GM23248 (cell line): ENCODE results near the gene CTDNEP1. TPM values are rescaled to one million over a fixed set of nuclear protein-coding genes. Genes with fewer than 3 reads are reported as not detected.
A peak's percentile ranks its signal among the peaks of the same experiment; 100 is the strongest.

Experiments
- DNase-seq: peaks from one replicate; pipeline ENCODE4 v3.0.0-alpha.2; 2015
- H2AFZ ChIP-seq: fragments of 200-600 bp; sonication (generic); 2 replicates; pipeline ENCODE4 v1.6.1; 2016; ENCODE audit warnings: antibody characterized with exemption
- H3F3A ChIP-seq: fragments of 200-600 bp; sonication (generic); 2 replicates; pipeline ENCODE4 v1.6.1; 2016; ENCODE audit warnings: mild to moderate bottlenecking, antibody characterized with exemption, mixed run types; ENCODE audit not compliant: insufficient read depth
- H3K27ac ChIP-seq: fragments of 200-600 bp; sonication (generic); 2 replicates; pipeline ENCODE4 v1.5.1; 2016; ENCODE audit warnings: mild to moderate bottlenecking
- H3K27me3 ChIP-seq: fragments of 200-600 bp; sonication (generic); replicated peaks from 2 replicates; pipeline ENCODE4 v1.6.1; 2016; ENCODE audit warnings: mild to moderate bottlenecking; ENCODE audit not compliant: insufficient read depth
- H3K36me3 ChIP-seq: fragments of 200-600 bp; sonication (generic); 2 replicates; pipeline ENCODE4 v1.6.1; 2016; ENCODE audit warnings: low read depth, mild to moderate bottlenecking
- H3K4me1 ChIP-seq: fragments of 200-600 bp; sonication (generic); 2 replicates; pipeline ENCODE4 v1.6.1; 2016; ENCODE audit warnings: mild to moderate bottlenecking; ENCODE audit not compliant: insufficient read depth
- H3K4me2 ChIP-seq: fragments of 200-600 bp; sonication (generic); one replicate; pipeline ENCODE4 v1.6.1; 2016; ENCODE audit warnings: mild to moderate bottlenecking; ENCODE audit not compliant: unreplicated experiment
- H3K4me3 ChIP-seq: fragments of 200-600 bp; sonication (generic); 2 replicates; pipeline ENCODE4 v1.5.1; 2016; ENCODE audit warnings: mild to moderate bottlenecking
- H3K79me2 ChIP-seq: fragments of 200-600 bp; sonication (generic); 2 replicates; pipeline ENCODE4 v1.6.1; 2016; ENCODE audit warnings: mild to moderate bottlenecking; ENCODE audit not compliant: insufficient read depth
- H3K9ac ChIP-seq: fragments of 200-600 bp; sonication (generic); 2 replicates; pipeline ENCODE4 v1.6.1; 2016; ENCODE audit warnings: mild to moderate bottlenecking
- H3K9me2 ChIP-seq: fragments of 200-600 bp; sonication (generic); 2 replicates; pipeline ENCODE4 v1.6.1; 2016; ENCODE audit warnings: mixed run types, mild to moderate bottlenecking, moderate library complexity; ENCODE audit not compliant: insufficient read depth
- H3K9me3 ChIP-seq: fragments of 200-600 bp; sonication (generic); one replicate; pipeline ENCODE4 v1.6.1; 2017; ENCODE audit warnings: low read depth
- H4K20me1 ChIP-seq: fragments of 200-600 bp; sonication (generic); 2 replicates; pipeline ENCODE4 v1.6.0; 2016; ENCODE audit not compliant: insufficient read depth
- EZH2 ChIP-seq: fragments of 200-600 bp; sonication (generic); IDR thresholded peaks from 2 replicates; pipeline ENCODE4 v1.6.1; 2018; ENCODE audit warnings: antibody characterized with exemption, mild to moderate bottlenecking; ENCODE audit not compliant: insufficient read depth, poor library complexity, severe bottlenecking
- EZH2phosphoT487 ChIP-seq: fragments of 200-600 bp; sonication (generic); IDR thresholded peaks from 2 replicates; pipeline ENCODE4 v1.6.1; 2018; ENCODE audit warnings: antibody characterized with exemption, moderate library complexity, mild to moderate bottlenecking, low read depth; ENCODE audit not compliant: insufficient read depth
- WGBS, 2 experiments: methylation state at CpG; one replicate each; pipeline ENCODE4 v1.1.6; 2015 to 2017; ENCODE audit warnings: low lambda C conversion rate in 2 of 2, low coverage in 1 of 2; ENCODE audit errors: missing lambda C conversion rate in 2 of 2; 5-methylcytosine and 5-hydroxymethylcytosine counted together
- in situ Hi-C: fragments of 300-500 bp; cut with MboI; formaldehyde crosslinking; loops from 2 replicates; pipeline ENCODE4 v1.15.0; 2020
- polyA plus RNA-seq: library from polyadenylated mRNA; unstranded; fragments of >200 nt; fragmentation: Nextera tagmentation; extraction: Ambion mirVana; gene quantifications from 2 replicates; pipeline ENCODE4 v1.2.1, GENCODE V29; 2016
- total RNA-seq: library from RNA; depleted of rRNA; stranded (reverse); fragments of >200 nt; shearing (Covaris generic); gene quantifications from 2 replicates; pipeline ENCODE4 v1.2.3, GENCODE V29; 2014

CTDNEP1 gene
- total and polyA plus RNA-seq, 2 experiments from 2014 or later = 30.0 to 38.9 TPM

DNA sequence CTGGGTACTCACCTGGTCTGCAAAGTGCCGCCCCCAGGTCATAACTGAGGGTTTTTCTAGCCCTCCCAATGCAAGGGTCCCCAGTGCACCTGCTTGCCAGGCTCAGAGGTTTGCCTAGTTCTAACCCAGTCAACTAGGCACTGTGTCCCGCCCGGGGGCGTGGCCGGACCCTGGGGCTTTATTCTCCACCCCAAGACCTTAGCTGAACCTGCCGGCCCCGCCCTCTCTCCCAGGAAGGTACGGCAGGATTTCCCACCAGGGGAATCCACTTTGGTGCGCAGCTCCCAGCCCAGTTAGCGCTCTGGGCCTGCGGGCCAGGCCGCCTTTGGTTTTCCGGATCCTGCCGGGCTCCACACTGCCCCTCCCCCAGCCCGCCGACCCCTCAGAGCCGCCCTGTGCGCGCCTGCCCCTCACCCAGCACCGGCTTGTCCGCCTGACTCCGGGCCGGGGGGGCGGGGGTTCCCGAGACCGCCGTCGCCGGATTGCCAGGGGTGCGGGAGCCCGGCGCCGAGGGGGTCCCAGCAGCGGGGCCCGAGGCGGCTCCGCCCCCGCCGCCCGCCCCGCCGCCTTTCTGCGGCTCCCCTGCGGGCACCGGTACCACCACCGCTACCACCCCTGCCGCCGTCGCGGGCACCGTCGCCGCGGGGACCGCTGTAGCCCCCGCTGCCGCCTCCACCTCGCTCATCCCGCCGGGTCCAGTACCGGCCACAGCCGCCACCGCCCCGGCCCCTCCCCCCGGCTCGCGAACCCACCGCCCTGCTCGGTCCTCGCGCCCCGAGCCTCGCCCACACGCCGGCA, 42.5 kb upstream of the CTDNEP1 start:
- no peak overlapping the region for H3K9ac ChIP-seq
- no peaks in the 10 kb centered on the region for H4K20me1 ChIP-seq
- TF ChIP-seq EZH2phosphoT487 (no peak), EZH2 (peak; percentile 64)
- no peaks in the 10 kb centered on the region for H3K79me2 ChIP-seq
- no peaks in the 10 kb centered on the region for H3K9me2 ChIP-seq
- H3K36me3 ChIP-seq = no peaks in the 10 kb centered on the region
- H3K4me2 ChIP-seq = peak overlapping the region; percentile 18
- peak overlapping the region; percentile 28 for H3K4me3 ChIP-seq
- no peak overlapping the region for H2AFZ ChIP-seq
- peaks cover 5% of the 10 kb centered on the region; the same call in 1 of the 2 replicates for H3F3A ChIP-seq
- no peak overlapping the region for H3K27ac ChIP-seq
- WGBS, 2 experiments = 5 to 9% methylated on average over 19 to 63 of the region's 75 CpGs
- in situ Hi-C loops = no loop called here
- H3K9me3 ChIP-seq = no peaks in the 10 kb centered on the region
- no peak for DNase-seq
- H3K4me1 ChIP-seq = no peaks in the 10 kb centered on the region
- peaks cover 21% of the 10 kb centered on the region for H3K27me3 ChIP-seq

DNA sequence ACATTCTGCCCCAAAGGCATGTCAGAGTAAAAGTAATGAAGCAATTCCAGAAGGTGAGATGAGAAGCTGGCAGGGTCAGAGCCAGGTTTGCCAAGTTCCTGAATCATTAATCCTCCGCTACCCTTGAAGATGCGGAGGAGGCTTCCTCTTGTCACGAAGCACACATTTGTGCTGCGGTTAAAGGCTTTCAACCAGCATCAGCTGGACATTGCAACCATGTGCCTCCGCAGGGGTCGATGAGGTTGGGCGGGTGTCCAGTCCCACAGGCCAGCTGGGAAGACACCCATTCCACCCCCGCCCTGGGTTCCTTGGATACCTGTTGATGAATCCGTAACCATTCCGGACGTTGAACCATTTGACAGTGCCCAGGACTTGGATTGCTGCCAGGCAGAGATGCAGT, 41.6 kb upstream of the CTDNEP1 start:
- in situ Hi-C loops = no loop called here

DNA sequence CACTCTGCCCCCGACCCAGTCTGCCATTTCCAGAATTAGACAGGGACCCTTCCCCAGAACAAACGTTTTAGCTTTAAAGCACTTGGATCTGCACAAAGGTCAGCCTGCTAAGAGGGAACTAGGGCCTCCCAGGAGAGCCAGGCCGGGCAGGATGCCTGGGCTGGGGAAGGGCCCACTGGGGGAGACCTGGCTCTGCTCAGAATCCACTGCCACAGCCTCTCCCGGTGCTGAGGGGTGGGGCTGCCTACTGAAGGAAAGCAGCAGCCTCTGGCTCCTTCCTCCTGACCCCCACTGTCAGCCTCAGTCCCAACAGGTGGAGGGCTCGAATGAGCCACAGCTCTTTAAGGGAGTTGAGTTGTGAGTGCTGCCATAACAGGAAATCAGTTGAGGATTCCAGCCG, 41.2 kb upstream of the CTDNEP1 start:
- H3K79me2 ChIP-seq = no peaks in the 10 kb centered on the region
- TF ChIP-seq EZH2 (no peak), EZH2phosphoT487 (no peak)
- H3K4me3 ChIP-seq = no peak overlapping the region
- in situ Hi-C loops = no loop called here
- H3K4me1 ChIP-seq = no peaks in the 10 kb centered on the region
- no peaks in the 10 kb centered on the region for H3K9me3 ChIP-seq
- H3F3A ChIP-seq = peaks cover 5% of the 10 kb centered on the region; the same call in 1 of the 2 replicates
- no peaks in the 10 kb centered on the region for H3K9me2 ChIP-seq
- H3K9ac ChIP-seq = no peak overlapping the region
- DNase-seq = no peak
- no peaks in the 10 kb centered on the region for H3K36me3 ChIP-seq
- no peak overlapping the region for H2AFZ ChIP-seq
- peaks cover 26% of the 10 kb centered on the region for H3K27me3 ChIP-seq
- H3K27ac ChIP-seq = no peak overlapping the region
- H4K20me1 ChIP-seq = no peaks in the 10 kb centered on the region
- 21 to 23% methylated on average over 6 of the region's 6 CpGs for WGBS, 2 experiments
- H3K4me2 ChIP-seq = no peak overlapping the region

More for the DNA sequence above, 41.6 kb upstream of the CTDNEP1 start:
- TF ChIP-seq EZH2 = no peak
- TF ChIP-seq EZH2phosphoT487 = no peak
- Histone ChIP-seq H3K9ac (no peak overlapping the region), H3K79me2 (no peaks in the 10 kb centered on the region), H3F3A (peaks cover 5% of the 10 kb centered on the region; the same call in 1 of the 2 replicates), H4K20me1 (no peaks in the 10 kb centered on the region), H2AFZ (no peak overlapping the region), H3K27ac (no peak overlapping the region), H3K9me2 (no peaks in the 10 kb centered on the region), H3K27me3 (peaks cover 22% of the 10 kb centered on the region), H3K4me2 (no peak overlapping the region), H3K9me3 (no peaks in the 10 kb centered on the region), H3K4me1 (no peaks in the 10 kb centered on the region), H3K36me3 (no peaks in the 10 kb centered on the region), H3K4me3 (no peak overlapping the region)
- WGBS, 2 experiments = 64% methylated on average over 11 of the region's 11 CpGs
- peak; percentile 36 for DNase-seq

DNA sequence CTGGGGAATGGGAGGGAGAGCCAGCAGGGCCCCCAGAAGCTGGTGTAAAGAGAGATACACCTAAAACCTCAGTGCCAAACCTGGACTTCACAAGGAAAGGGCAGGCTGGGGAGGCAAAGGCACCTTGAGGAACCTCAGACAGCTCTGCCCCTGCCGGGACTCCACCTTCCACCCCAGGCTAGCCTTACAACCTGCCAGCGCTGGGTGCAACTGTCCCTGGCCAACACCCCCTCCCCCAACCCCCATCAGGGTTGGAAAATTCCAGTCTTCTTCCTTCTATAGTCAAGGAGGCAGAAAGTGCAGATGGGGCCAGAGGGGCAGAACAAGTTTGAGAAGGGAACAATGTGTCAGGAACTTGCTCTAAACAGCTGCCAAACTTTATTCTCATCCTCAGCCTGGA, 40.7 kb upstream of the CTDNEP1 start:
- Histone ChIP-seq H3K4me2 (no peak overlapping the region), H3K79me2 (no peaks in the 10 kb centered on the region), H3K36me3 (no peaks in the 10 kb centered on the region), H3K9me2 (no peaks in the 10 kb centered on the region), H3K9me3 (no peaks in the 10 kb centered on the region), H3K4me1 (no peaks in the 10 kb centered on the region), H3K4me3 (no peak overlapping the region), H4K20me1 (no peaks in the 10 kb centered on the region), H3K27ac (no peak overlapping the region), H3F3A (peaks cover 5% of the 10 kb centered on the region; the same call in 1 of the 2 replicates), H2AFZ (no peak overlapping the region), H3K9ac (no peak overlapping the region), H3K27me3 (peaks cover 32% of the 10 kb centered on the region)
- WGBS, 2 experiments = 61 to 81% methylated on average over 2 of the region's 2 CpGs
- no peak for DNase-seq
- in situ Hi-C loops = no loop called here
- TF ChIP-seq EZH2 (no peak), EZH2phosphoT487 (no peak)
